ENCODE data around the gene DDX1. TPM values are rescaled to one million over a fixed set of nuclear protein-coding genes. Genes with fewer than 3 reads are reported as not detected.

DDX1 gene
- total RNA-seq, 1 donor from 2014 or later, result 100 TPM

GRCh38 chr2:15626967-15627366 lies 35.3 kb downstream of the DDX1 start:
- Mint-ChIP-seq H3K9me3 (ENCODE audit: unreplicated experiment) (no peaks in the 10 kb centered on the region), H3K27me3 (ENCODE audit: unreplicated experiment) (no peaks in the 10 kb centered on the region), H3K36me3 (ENCODE audit: low read depth, unreplicated experiment) (peaks cover 33% of the 10 kb centered on the region), H3K4me1 (ENCODE audit: unreplicated experiment) (no peaks in the 10 kb centered on the region), H3K4me3 (ENCODE audit: unreplicated experiment) (no peak overlapping the region), H3K27ac (ENCODE audit: unreplicated experiment) (no peak overlapping the region)
- DNase-seq (ENCODE audit: low spot score), result no peak
- TF ChIP-seq CTCF (IDR thresholded peaks at IDR 0.05; ENCODE audit: unreplicated experiment), result no peak

- Mint-ChIP-seq H3K4me3 (ENCODE audit: unreplicated experiment) (no peak overlapping the region), H3K9me3 (ENCODE audit: unreplicated experiment) (no peaks in the 10 kb centered on the region), H3K27ac (ENCODE audit: unreplicated experiment) (no peak overlapping the region), H3K36me3 (ENCODE audit: low read depth, unreplicated experiment) (peaks cover 41% of the 10 kb centered on the region), H3K27me3 (ENCODE audit: unreplicated experiment) (no peaks in the 10 kb centered on the region), H3K4me1 (ENCODE audit: unreplicated experiment) (no peaks in the 10 kb centered on the region)
- TF ChIP-seq CTCF (IDR thresholded peaks at IDR 0.05; ENCODE audit: unreplicated experiment), result no peak
- DNase-seq (ENCODE audit: low spot score), result no peak
Measured at GRCh38 chr2:15627817-15628684, 36.4 kb downstream of the DDX1 start.

- no peak overlapping the region for H3K27ac Mint-ChIP-seq (ENCODE audit: unreplicated experiment)
- no peak for DNase-seq (ENCODE audit: low spot score)
- H3K27me3 Mint-ChIP-seq (ENCODE audit: unreplicated experiment), result no peaks in the 10 kb centered on the region
- no peak for TF ChIP-seq CTCF (IDR thresholded peaks at IDR 0.05; ENCODE audit: unreplicated experiment)
- H3K36me3 Mint-ChIP-seq (ENCODE audit: low read depth, unreplicated experiment), result peaks cover 35% of the 10 kb centered on the region
- no peak overlapping the region for H3K4me3 Mint-ChIP-seq (ENCODE audit: unreplicated experiment)
- no peaks in the 10 kb centered on the region for H3K9me3 Mint-ChIP-seq (ENCODE audit: unreplicated experiment)
- H3K4me1 Mint-ChIP-seq (ENCODE audit: unreplicated experiment), result peaks cover under 1% of the 10 kb centered on the region
Measured at GRCh38 chr2:15628899-15629855, 37.5 kb downstream of the DDX1 start.

- peaks cover 30% of the 10 kb centered on the region for H3K36me3 Mint-ChIP-seq (ENCODE audit: low read depth, unreplicated experiment)
- DNase-seq (ENCODE audit: low spot score), result no peak
- no peaks in the 10 kb centered on the region for H3K27me3 Mint-ChIP-seq (ENCODE audit: unreplicated experiment)
- H3K4me1 Mint-ChIP-seq (ENCODE audit: unreplicated experiment), result peaks cover 10% of the 10 kb centered on the region
- H3K4me3 Mint-ChIP-seq (ENCODE audit: unreplicated experiment), result peak overlapping the region; percentile 56
- no peak for TF ChIP-seq CTCF (IDR thresholded peaks at IDR 0.05; ENCODE audit: unreplicated experiment)
- no peak overlapping the region for H3K27ac Mint-ChIP-seq (ENCODE audit: unreplicated experiment)
- no peaks in the 10 kb centered on the region for H3K9me3 Mint-ChIP-seq (ENCODE audit: unreplicated experiment)
Measured at GRCh38 chr2:15630121-15630977, 38.7 kb downstream of the DDX1 start.
